IPS DF 19.7 (cell line): Measurements from ENCODE around the gene TTC31.

Experiments used
- DNase-seq: peaks from one replicate; pipeline ENCODE4 v3.0.0-alpha.2; 2013; ENCODE audit warnings: low read depth, low spot score

Gene TTC31

DNA sequence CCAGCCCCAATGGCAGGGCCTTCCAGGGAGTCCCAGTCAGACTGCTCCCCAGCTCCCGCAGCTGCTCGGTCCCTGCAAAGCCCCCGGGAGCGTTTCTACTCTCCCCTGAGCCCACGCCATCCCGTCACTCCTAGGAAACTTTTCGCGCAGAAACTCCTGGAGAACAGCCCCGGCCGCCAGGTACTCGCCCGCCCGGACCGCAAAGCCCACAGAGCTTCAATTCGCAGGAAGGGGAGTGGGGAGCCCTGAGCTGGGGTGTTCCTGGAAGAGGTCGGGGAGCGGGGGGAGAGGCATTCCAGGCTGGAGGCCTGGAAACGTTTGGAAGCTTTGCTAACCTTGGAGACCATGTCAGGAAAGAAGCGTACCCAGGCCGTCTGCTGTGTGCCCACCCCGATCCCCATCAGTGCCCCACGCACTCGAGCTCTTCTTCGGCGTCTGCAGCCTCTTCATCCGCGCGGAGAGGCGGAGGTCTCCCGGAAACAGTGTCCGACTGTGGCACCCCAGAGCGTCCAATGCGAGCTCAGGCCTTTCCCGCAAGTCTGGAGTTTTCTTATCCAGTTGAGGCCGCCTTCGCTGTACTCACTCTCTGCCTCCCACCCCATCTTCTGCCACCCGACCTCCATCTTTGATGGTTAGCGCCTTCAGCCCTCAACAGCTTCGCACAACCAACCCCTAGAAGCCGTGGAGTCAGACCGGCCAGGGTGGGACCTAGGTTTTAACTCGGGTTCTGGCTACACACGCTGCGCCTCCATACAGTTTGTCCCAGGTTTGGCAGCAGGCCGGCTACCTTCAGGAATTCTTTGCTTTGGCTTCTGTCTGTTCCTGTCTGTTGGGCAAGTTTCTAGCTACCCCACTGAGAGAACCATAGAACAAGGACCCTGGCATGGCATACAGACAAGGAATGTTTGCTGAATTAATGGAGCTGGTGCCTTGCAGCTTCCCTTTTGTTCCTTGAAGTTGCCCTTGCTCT lies 20.9 kb downstream of the TTC31 start:
- no peak for DNase-seq

DNA sequence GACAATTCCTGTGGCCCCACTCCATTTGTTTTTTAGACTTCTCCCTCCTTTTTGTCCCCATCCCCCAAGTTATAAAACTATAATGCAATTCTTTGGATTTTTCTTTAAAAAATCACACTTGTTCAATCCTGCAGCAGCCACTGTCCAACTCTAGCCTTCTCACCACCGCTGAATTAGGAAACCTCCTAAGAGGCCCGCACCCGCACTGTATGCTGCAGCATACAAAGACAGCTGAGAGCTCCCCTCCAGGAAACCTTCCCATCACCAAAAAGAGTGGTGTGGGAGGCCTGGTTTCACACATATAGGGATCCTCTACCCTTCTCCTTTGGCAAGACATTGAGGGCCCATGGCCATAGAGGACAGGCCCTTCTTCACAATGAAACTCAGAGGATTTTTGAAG lies 21.7 kb downstream of the TTC31 start:
- no peak for DNase-seq

DNA sequence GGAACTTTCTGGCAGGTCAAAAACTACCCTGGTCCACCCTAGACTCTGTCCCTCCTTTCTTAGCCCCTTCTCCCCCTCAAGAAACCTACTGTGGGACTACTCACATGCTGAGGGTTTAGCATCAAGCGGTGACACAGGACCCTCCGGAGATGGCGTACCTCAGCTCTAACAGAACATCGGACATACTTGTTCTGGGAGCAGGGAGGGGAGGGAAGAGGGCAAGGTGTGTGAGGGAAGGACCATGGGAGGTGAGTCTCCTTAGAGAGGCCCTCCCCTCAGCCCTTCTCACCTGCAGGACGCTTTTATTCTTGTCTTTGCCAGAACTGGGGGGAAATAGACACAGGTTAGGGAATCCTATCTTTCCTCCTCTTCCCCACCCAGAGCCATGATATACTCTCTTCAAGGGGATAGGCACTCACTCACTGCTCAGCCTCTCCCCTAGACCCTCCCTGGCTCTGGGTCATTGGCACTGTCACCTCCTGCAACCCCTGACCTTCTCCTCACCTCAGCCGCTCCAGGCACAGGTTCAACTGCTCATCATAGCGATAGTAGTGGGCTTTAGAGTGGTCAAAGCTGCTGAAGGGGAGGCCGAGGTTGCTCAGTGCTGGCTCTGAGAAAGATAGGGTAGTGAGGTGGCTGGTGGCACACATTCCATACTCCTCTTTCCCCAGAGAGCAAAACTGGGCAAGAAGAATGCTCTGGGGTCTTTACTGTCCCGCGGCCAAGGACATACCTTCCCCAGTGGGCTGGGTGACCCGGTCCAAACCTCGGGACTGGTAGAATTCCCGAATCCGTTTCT lies 22.8 kb downstream of the TTC31 start:
- no peak for DNase-seq

DNA sequence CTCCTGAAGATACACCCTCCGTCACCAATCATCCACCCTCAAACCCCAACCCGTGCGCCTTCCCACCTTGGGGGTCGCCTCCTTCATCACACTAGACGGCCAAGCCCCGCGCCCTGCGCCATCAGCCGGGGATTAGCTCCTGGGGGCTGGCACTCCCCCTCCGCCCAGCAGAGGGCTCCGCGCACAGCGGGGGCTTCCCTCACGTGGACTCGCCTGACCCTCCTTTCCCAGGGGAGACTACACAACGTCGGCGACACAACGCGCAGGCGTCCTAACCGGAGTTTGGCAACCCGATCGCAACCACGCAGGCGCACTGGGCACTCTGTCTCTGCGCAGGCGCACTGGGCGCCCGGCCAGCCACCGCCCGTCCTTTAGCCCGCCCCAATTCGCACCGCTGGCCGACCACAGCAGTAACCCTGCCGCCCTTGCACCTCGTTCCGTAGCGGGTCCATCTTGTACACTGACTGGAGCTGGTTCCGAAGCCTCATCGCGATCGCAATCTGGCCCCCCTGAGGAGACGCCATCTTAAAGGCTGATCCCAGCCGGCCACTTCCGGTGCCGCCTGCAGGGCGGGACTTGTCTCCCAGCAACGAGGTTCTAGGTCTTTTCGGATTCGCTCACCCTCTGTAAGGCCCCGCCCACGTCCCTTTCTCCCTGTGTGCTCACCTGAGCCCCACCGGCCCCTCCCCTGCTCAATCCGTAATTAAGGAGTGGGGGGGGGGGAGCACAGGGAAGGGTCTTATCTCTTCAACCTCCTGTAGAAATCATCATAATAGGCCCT lies 24.5 kb downstream of the TTC31 start, which contains the start of gene PCGF1:
TSS of gene PCGF1 (minus strand) at position 551 of the 781 bp plus-strand sequence. CDS start at position 524, 27 bp downstream.
- peak; percentile 94 for DNase-seq

DNA sequence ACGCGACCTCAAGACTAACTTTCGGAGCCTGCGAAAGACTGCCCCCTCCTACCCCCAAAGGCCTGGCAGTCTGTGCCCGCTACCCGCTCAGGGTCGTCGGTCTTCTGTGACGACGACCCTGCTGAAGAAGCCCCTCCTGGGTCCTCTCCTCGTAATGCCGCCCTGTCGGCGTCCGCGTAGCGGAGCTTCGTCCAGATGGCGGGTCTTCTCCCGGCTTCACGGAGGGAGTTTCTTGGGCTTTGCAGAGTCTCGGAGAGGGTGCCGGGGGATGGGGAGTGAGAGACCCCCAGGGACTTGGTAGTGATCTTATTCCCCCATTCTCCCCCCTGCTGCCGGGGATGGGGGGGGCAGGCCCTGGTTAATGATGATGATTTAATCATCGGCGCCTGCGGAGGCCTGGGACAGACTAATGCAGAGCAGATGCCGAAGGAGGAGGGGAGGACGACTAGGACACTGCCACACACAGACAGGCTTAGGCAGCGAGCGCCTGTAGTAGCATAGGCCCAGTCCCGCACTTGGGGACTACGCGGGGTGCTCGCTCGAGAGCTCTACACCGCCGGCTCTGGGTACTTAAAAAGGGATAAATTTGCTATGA lies 25.1 kb downstream of the TTC31 start:
- DNase-seq: no peak

DNA sequence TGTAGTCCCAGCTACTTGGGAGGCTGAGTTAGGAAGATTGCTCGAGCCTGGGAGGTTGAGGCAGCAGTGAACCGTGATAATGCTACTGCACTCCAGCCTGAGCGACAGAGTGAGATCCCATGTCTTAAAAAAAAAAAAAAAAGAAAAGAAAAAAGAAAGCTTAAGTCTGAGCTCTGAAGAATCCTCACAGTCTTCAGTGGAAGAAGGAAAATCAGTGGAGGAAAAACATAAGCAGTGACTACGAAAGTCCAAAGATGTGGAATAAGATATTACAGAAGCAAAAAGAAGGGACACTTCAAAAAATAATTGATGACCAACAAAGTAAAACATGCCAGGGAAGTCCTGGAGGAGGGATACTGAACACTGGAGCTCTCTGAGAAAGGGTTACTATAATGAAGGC lies 27.4 kb downstream of the TTC31 start:
- no peak for DNase-seq

DNA sequence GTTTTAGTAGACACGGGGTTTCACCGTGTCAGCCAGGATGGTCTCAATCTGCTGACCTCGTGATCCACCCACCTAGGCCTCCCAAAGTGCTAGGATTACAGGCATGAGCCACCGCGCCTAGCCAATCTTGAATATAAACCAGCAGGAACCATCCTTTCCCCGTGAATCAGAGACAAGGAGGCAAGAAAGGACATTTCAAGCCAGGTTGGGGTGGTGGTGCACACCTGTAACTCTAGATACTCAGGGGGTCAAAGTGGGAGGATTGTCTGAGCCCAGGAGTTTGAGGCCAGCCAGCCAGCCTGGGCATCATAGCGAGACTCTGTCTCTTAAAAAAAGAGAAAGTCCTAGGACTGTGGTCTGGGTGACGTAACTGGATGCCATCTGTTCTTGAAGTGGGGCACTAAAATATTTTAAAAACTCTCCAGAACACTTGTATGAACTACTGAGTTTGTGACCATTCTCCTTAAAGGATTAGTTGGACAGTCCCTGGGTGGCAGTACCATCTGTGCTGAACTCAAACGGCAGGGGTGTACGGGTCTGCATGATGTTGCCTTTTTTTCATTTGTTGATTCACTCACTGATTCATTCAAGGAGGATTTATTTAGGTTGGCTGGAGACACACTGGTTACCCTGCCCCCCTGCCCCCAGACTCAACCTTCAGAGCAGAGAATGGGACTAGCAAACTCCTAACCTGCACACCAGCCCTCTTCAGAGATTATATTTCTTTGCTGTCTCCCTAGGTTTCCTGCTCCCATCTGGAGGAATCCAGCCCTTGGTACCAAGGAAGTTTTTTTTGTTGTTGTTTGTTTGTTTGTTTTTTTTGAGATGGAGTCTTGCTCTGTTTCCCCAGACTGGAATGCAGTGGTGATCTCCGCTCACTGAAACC lies 28.5 kb downstream of the TTC31 start:
- no peak for DNase-seq

DNA sequence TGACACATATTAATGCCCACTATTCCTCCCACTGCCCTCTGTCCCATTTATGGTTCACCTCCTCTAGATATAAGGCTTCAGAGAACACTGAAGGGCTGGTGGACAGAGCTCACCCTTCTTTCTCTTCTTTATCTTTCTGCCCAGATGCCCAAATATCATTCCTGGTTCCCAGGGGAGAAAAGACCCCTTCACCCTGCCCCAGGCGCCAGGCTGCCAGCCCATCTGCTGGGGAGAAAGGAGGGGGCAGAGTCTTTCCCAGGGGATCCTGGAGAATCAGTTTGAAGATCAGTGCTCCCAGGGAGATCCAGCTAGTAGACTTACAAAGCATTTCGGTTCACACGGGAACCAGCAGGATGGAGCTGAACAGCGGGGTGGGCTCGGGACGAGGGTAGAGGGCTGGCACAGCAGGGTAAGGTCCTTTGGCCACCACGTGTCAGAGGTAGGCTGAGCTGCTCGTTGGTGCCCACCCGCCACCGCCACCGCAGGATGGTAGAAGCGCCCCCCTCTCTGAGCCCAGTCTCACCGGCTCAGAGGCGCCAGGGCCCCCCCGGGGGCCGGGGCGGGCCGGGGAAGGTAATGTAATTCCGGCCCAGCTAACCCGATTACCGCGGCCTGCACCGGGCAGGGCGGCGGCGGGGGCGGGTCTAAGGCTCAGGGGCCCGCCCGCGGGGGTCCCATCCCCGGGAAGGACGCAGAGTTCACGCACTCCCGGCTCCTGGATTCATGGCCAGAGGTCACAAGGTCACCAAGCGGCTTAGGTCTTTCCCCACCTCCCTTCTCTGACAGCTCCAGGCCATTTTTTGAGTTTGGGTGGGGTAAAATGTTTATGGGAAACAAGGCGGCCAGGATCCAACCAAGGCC lies 30.1 kb downstream of the TTC31 start:
- no peak for DNase-seq

DNA sequence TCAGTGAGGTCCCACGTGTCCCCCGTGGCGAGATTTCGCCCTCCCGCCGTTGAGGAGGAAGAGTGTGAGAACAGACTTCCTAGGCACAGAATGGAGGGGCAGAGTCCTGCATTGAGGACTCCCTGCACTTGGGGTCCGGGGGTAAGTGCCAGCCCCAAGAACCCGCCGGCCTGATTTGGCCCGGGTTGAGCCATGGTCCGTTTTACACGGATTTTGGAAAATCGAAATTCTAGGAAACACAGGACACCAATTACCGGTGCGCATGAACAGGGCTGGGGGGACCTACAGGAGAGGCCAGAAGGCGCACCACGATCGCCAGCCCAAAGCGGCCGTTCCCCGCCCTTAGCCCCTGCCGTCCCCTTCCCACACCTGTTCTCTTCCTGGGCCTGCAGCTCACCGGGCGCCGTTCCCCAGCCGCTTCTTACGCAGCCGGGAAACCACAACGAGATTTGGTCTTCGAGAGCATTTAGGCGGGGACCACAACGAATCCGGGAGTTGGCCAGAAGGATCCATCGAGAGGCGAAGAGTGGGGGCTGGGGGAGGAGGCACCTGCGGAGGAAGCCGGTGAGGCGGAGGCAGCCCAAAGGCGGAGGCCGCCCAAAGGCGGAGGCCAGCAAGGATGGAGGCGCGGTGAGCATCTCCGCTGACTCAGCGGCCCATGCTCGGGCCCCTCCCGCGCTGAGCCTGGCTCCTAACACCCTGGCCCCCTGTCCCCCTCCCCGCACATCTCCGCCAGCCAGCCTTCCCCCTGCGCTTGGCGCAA lies 30.9 kb downstream of the TTC31 start:
- DNase-seq: no peak

DNA sequence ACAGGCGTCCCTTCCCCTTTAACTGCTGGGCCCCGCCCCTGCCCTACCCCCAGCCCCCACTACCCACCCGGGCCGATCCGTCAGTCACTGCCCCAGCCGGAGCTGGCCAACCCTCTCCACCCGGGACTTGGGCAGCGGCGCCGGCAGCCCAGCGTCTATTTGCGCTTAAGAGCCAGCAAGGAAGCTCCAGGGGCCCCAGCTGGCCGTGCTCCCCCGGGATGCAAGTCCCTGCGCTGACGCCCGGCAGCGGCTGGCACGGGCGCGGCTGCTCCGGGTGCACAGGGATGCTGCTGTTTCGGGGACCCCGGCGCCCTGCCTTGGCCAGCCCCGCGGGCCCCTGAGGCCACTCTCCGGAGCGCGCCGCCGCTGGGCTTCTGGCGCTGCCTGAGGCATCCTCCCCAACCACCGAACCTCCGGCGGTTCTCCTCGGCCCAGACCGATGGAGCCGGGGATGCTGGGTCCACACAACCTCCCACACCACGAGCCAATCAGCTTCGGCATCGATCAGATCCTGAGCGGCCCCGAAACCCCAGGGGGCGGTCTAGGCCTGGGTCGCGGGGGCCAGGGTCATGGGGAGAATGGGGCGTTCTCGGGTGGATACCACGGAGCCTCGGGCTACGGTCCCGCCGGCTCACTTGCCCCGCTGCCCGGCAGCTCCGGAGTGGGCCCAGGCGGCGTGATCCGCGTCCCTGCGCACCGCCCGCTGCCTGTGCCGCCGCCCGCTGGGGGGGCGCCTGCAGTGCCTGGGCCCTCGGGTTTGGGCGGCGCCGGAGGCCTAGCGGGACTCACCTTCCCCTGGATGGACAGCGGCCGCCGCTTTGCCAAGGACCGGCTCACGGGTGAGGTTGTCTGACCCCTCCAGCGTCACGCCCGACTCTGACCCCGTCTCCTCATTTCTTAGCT lies 31.7 kb downstream of the TTC31 start, which contains the start of gene TLX2:
TSS of gene TLX2 (plus strand) at position 83 of the 903 bp plus-strand sequence. CDS start at position 440, 357 bp downstream.
- DNase-seq: no peak

DNA sequence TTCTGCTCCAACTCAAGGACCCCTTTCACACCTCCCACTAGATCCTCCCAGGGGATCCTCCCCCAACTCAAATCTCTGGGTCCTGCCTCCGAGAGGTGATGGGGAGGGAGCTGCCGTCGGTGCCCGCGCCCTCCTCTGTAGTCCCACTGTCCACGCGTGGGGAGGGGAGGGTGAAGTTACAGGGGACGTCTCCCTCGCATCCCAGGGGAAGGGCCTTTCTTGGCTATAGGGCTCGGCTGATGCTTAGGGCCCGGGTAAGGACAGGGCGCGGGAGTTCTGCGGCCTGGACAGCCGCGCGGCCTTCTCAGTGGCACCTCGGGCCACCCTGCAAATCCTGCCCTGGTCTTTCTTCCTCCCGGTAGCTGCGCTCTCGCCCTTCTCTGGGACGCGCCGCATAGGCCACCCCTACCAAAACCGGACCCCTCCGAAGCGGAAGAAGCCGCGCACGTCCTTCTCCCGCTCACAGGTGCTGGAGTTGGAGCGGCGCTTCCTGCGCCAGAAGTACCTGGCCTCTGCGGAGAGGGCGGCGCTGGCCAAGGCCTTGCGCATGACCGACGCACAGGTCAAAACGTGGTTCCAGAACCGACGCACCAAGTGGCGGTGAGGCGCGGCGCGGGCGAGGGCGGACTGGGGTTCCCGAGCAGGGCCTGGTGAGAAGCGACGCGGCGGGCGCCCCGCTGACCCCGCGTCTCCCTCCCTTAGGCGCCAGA lies 32.5 kb downstream of the TTC31 start:
- DNase-seq: no peak

DNA sequence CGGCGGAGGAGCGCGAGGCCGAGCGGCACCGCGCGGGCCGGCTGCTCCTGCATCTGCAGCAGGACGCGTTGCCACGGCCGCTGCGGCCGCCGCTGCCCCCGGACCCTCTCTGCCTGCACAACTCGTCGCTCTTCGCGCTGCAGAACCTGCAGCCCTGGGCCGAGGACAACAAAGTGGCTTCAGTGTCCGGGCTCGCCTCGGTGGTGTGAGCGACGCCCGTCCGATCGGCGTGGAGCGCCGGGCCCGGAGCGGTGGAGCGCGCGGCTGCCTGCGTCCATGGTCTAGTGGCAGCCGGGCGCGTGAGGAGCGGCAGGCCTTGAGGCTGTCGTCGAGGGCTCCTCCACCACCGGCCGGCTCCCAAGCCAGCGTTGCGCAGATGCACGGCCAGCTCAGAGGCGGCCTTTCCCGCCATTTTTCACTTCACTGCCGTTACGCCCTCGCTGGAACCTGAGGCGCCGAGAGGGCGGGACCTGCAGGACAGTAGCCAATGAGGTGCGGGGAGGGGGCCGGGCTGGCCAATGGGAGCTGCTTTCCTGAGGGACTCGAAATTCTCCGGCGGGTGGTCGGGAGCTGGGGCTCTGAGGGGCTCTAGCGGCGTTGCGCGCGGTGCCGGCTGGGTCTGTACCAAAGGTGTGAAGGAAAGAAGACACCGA lies 33.2 kb downstream of the TTC31 start:
- no peak for DNase-seq

DNA sequence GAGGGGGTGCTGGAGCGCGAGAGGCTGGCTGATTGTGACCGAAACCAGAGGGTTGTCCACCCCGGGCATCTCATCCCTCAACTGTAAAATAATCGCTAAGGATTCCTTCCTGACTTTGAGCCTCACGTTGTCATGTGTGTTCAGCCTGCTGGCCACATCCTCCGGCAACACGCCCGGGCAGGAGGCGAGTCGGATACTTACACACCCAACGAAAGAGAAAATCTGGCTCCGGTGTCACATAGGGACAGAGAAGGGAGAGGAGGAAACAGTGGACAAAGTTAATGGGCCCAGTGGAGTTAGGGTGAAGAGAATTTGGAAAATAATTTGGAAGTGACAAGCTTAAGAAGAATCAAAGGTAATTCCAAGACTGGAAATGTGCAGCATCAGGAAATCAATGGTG lies 33.8 kb downstream of the TTC31 start:
- no peak for DNase-seq

DNA sequence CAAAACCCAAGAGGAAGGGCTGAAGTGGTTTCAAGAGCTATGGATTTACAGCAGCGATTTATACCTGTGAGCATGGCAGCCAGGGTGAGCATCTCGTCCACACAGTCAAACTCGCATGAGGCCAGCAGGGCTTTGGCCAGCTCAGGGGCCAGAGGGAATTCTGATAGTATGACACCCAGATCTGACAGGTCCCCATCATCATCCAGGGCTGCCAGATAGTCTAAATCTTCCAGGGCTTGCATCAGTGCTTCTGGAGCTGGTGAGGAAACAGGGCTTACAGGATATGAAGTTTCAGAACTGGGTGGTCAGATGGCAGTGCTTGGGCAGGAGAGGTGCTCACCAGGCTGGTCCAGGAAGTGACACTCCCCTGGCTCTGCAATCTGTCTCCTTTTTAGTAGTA lies 39.6 kb downstream of the TTC31 start:
- no peak for DNase-seq

DNA sequence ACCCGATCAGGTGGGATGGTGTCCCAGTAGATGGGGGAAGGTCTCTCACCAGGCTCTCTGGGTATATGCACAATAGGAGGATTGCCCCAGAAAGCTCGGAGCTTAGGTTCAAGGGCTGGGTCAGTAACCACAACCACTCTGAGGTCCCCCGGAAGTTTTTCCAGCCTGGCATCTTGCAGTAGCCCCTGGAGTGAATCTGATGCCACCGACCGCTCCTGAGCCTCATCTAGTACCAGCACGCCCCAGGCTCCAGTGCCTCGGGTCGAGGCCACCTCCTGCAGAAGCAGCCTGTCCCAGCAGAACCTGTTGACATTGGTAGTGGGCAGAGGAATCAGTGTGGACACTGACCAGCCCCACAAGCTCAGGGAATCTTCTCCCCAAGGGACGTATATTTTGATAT lies 41.1 kb downstream of the TTC31 start:
- no peak for DNase-seq
